B cell (primary cell): ENCODE measurements around the gene GDI2. TPM values are rescaled to one million over a fixed set of nuclear protein-coding genes. Genes with fewer than 3 reads are reported as not detected.

Experiments used
- ATAC-seq: fragments of 200-7000 bp; cut with Tn5 transposase; one replicate; pipeline ENCODE4 v1.10.0; 2021; ENCODE audit warnings: low read depth, mild to moderate bottlenecking, moderate number of reproducible peaks, moderate library complexity
- CTCF ChIA-PET: fragments of 350-600 bp; sonication (Branson Sonifier 250); formaldehyde crosslinking; loops from one replicate; lab custom pipeline; 2021; ENCODE audit warnings: antibody characterized with exemption, inconsistent platforms; lab: Charles Lee
- POLR2A ChIA-PET: fragments of 350-600 bp; sonication (Branson Sonifier 250); formaldehyde crosslinking; loops from one replicate; lab custom pipeline; 2021; ENCODE audit warnings: antibody characterized with exemption; lab: Charles Lee
- DNase-seq: peaks from one replicate; pipeline ENCODE4 v3.0.0; 2013
- H2AFZ ChIP-seq: 2 replicates; pipeline ENCODE4 v1.6.1; 2012; ENCODE audit warnings: mild to moderate bottlenecking, low read depth, low read length; ENCODE audit not compliant: insufficient read depth, poor library complexity, severe bottlenecking
- H3K27ac ChIP-seq, 2 donors: 1 replicate in 1 of 2; 2 replicates in 1 of 2; pipeline ENCODE4 v1.5.1; 2012 to 2013; ENCODE audit warnings: low read length in 2 of 2, mild to moderate bottlenecking in 2 of 2, moderate library complexity in 1 of 2
- H3K27me3 ChIP-seq, 4 experiments: fragments of 200-600 bp in 1 of 4; sonication (generic) in 1 of 4; replicated peaks in 1 of 4; 1 replicate in 2 of 4; 2 replicates in 2 of 4; pipeline versions ENCODE4 v1.6.1 to v1.7.0; 2013 to 2016; ENCODE audit warnings: low read length in 3 of 4, mild to moderate bottlenecking in 2 of 4, mixed read lengths in 1 of 4, moderate library complexity in 1 of 4; ENCODE audit not compliant: insufficient read depth in 4 of 4, control insufficient read depth in 3 of 4; ENCODE audit errors: control extremely low read depth in 1 of 4
- H3K36me3 ChIP-seq, 2 experiments: replicated peaks in 1 of 2; 1 replicate in 1 of 2; 2 replicates in 1 of 2; pipeline versions ENCODE4 v1.6.1 to v1.7.1; 2013; ENCODE audit warnings: low read length in 1 of 2; ENCODE audit not compliant: insufficient read depth in 2 of 2, control insufficient read depth in 1 of 2; ENCODE audit errors: control extremely low read depth in 1 of 2, extremely low read depth in 1 of 2
- H3K4me1 ChIP-seq, 2 donors: fragments of 200-600 bp in 1 of 2; sonication (generic) in 1 of 2; 1 replicate in 1 of 2; 2 replicates in 1 of 2; pipeline versions ENCODE4 v1.5.1 to v1.6.1; 2013 to 2017; ENCODE audit warnings: low read length in 2 of 2; ENCODE audit not compliant: control insufficient read depth in 2 of 2, insufficient read depth in 2 of 2
- H3K4me2 ChIP-seq: replicated peaks from 2 replicates; pipeline ENCODE3; 2012; ENCODE audit warnings: mild to moderate bottlenecking, low read depth, low read length; ENCODE audit not compliant: poor library complexity, severe bottlenecking
- H3K4me3 ChIP-seq, 5 experiments: fragments of 200-600 bp in 1 of 5; sonication (generic) in 1 of 5; 1 replicate in 3 of 5; 2 replicates in 2 of 5; pipeline versions ENCODE4 v1.5.1 to v1.7.0; 2011 to 2016; ENCODE audit warnings: low read length in 4 of 5, mild to moderate bottlenecking in 4 of 5, low read depth in 2 of 5, control low read depth in 1 of 5, moderate library complexity in 1 of 5; ENCODE audit not compliant: insufficient read depth in 1 of 5; ENCODE audit errors: control extremely low read depth in 1 of 5, extremely low read depth in 1 of 5
- H3K79me2 ChIP-seq: fragments of 200-600 bp; sonication (generic); one replicate; pipeline ENCODE4 v1.6.0; 2016; ENCODE audit warnings: low read length; ENCODE audit not compliant: control insufficient read depth, insufficient read depth
- H3K9ac ChIP-seq: fragments of 200-600 bp; sonication (generic); 2 replicates; pipeline ENCODE4 v1.6.1; 2017; ENCODE audit warnings: mild to moderate bottlenecking, low read length, moderate library complexity
- H3K9me3 ChIP-seq, 3 donors: one replicate each; pipeline versions ENCODE4 v1.6.1 to v1.7.1; 2013; ENCODE audit warnings: low read length in 2 of 3; ENCODE audit not compliant: control insufficient read depth in 2 of 3, insufficient read depth in 1 of 3; ENCODE audit errors: control extremely low read depth in 1 of 3
- H4K20me1 ChIP-seq: 2 replicates; pipeline ENCODE4 v1.6.0; 2012; ENCODE audit warnings: mild to moderate bottlenecking, low read length; ENCODE audit not compliant: insufficient read depth, control insufficient read depth, poor library complexity, severe bottlenecking
- H3K27ac Mint-ChIP-seq: one replicate; pipeline ENCODE4 v1.8.0; 2021; ENCODE audit warnings: mixed read lengths
- H3K27me3 Mint-ChIP-seq: one replicate; pipeline ENCODE4 v1.8.0; 2021; ENCODE audit warnings: mixed read lengths
- H3K4me1 Mint-ChIP-seq: one replicate; pipeline ENCODE4 v1.8.0; 2021; ENCODE audit warnings: mixed read lengths
- H3K4me3 Mint-ChIP-seq: one replicate; pipeline ENCODE4 v1.8.0; 2021; ENCODE audit warnings: mixed read lengths
- H3K9me3 Mint-ChIP-seq: one replicate; pipeline ENCODE4 v1.8.0; 2022; ENCODE audit warnings: mixed read lengths; ENCODE audit not compliant: insufficient read depth
- CTCF ChIP-seq: fragments of 200-600 bp; IDR thresholded peaks from one replicate; pipeline ENCODE4 v1.8.0; 2022; ENCODE audit warnings: antibody characterized with exemption, mild to moderate bottlenecking
- EZH2 ChIP-seq: IDR thresholded peaks from 2 replicates; pipeline ENCODE4 v1.6.1; 2012; ENCODE audit warnings: borderline replicate concordance, low read depth, mild to moderate bottlenecking, moderate library complexity, low read length; ENCODE audit not compliant: insufficient read depth, poor library complexity, severe bottlenecking
- WGBS: methylation state at CpG from one replicate; pipeline ENCODE4 v1.1.5; 2013; ENCODE audit warnings: missing lambda C conversion rate; ENCODE audit not compliant: insufficient coverage; 5-methylcytosine and 5-hydroxymethylcytosine counted together
- intact Hi-C: fragments of 100-400 bp; cut with micrococcal nuclease; formaldehyde crosslinking; loops from one replicate; pipeline ENCODE4 v1.10.0; 2022
- polyA plus RNA-seq: library from polyadenylated mRNA; depleted of rRNA; stranded (reverse); fragments of >200 nt; gene quantifications from 2 replicates; pipeline ENCODE4 v1.2.3, GENCODE V29; 2012
- total RNA-seq, 2 donors: library from RNA; stranded (reverse); fragments of 120-200 nt in 1 of 2; gene quantifications; 1 replicate in 1 of 2; 2 replicates in 1 of 2; pipeline versions ENCODE4 v1.2.3 to v1.2.4, GENCODE V29; 2013 to 2022

Gene GDI2
- total and polyA plus RNA-seq, 2 donors (not counting 1 experiment from before 2014, with no cell fraction given): 91.1 to 187 TPM

- Histone ChIP-seq H3K27me3 (no peaks in the 10 kb centered on the region), H3K9me3 (no peaks in the 10 kb centered on the region), H3K4me3 (no peak overlapping the region), H3K9ac (no peak overlapping the region), H2AFZ (no peak overlapping the region), H3K4me1 (no peaks in the 10 kb centered on the region), H3K36me3 (peaks cover 2 to 64% of the 10 kb centered on the region in 2 experiments), H3K27ac (no peak overlapping the region), H3K79me2 (peaks cover 7% of the 10 kb centered on the region), H4K20me1 (no peaks in the 10 kb centered on the region), H3K4me2 (no peak overlapping the region)
- ChIA-PET CTCF (no interaction called here), POLR2A (no interaction called here)
- no peaks in the 10 kb centered on the region for H3K4me1 Mint-ChIP-seq
- ATAC-seq (no peak), DNase-seq (no peak)
- no peak overlapping the region for H3K4me3 Mint-ChIP-seq
- H3K9me3 Mint-ChIP-seq: no peaks in the 10 kb centered on the region
- H3K27ac Mint-ChIP-seq: no peak overlapping the region
- H3K27me3 Mint-ChIP-seq: no peaks in the 10 kb centered on the region
- TF ChIP-seq EZH2: no peak
- TF ChIP-seq CTCF: no peak
- intact Hi-C loops: no loop called here
- WGBS: 97% methylated on average over 4 of the region's 4 CpGs
Measured at GRCh38 chr10:5732141-5732540, 81.1 kb downstream of the GDI2 start.

- TF ChIP-seq CTCF: no peak
- TF ChIP-seq EZH2: no peak
- H3K9me3 ChIP-seq: no peaks in the 10 kb centered on the region
- no peaks in the 10 kb centered on the region for H3K4me1 Mint-ChIP-seq
- H3K27me3 ChIP-seq: no peaks in the 10 kb centered on the region
- POLR2A ChIA-PET: no interaction called here
- H4K20me1 ChIP-seq: no peaks in the 10 kb centered on the region
- 80% methylated on average over 2 of the region's 3 CpGs for WGBS
- intact Hi-C loops: no loop called here
- peaks cover 6 to 69% of the 10 kb centered on the region in 2 experiments for H3K36me3 ChIP-seq
- no peak overlapping the region for H3K27ac ChIP-seq
- no peaks in the 10 kb centered on the region for H3K4me1 ChIP-seq
- H2AFZ ChIP-seq: no peak overlapping the region
- H3K79me2 ChIP-seq: peaks cover 7% of the 10 kb centered on the region
- H3K27ac Mint-ChIP-seq: no peak overlapping the region
- ATAC-seq (no peak), DNase-seq (no peak)
- CTCF ChIA-PET: no interaction called here
- no peaks in the 10 kb centered on the region for H3K9me3 Mint-ChIP-seq
- H3K9ac ChIP-seq: no peak overlapping the region
- no peaks in the 10 kb centered on the region for H3K27me3 Mint-ChIP-seq
- H3K4me3 Mint-ChIP-seq: no peak overlapping the region
- H3K4me2 ChIP-seq: no peak overlapping the region
- no peak overlapping the region for H3K4me3 ChIP-seq
Measured at GRCh38 chr10:5731559-5731958, 81.7 kb downstream of the GDI2 start.
